IMR-90 (cell line): ENCODE data around the gene IFT81. TPM values are rescaled to one million over a fixed set of nuclear protein-coding genes. Genes with fewer than 3 reads are reported as not detected.

Experiments used
- ATAC-seq: fragments of 200-7000 bp; cut with Tn5 transposase; 2 replicates; pipeline ENCODE4 v1.9.1; 2020; ENCODE audit warnings: low read depth, mild to moderate bottlenecking, moderate library complexity
- BruUV-seq: library from RNA; stranded (reverse); fragments of 400-500 nt; replicated peaks from 2 replicates; lab custom pipeline; 2021; lab: Mats Ljungman, UMichigan
- CTCF ChIA-PET: fragments of 300-600 bp; formaldehyde crosslinking; extraction: SDS; loops from one replicate; lab custom pipeline; 2021; ENCODE audit warnings: antibody characterized with exemption; lab: Yijun Ruan, JAX
- POLR2A ChIA-PET: fragments of 300-600 bp; sonication (Branson Sonifier 250); formaldehyde crosslinking; loops from one replicate; lab custom pipeline; 2022; ENCODE audit warnings: antibody characterized with exemption; ENCODE audit not compliant: unreplicated experiment; lab: Charles Lee
- DNase-seq: peaks from one replicate; pipeline ENCODE4 v3.0.0; 2013
- H2AFZ ChIP-seq: replicated peaks from 2 replicates; pipeline ENCODE3; 2013; ENCODE audit warnings: low read length, mild to moderate bottlenecking; ENCODE audit not compliant: poor library complexity
- H2AK5ac ChIP-seq: 2 replicates; pipeline ENCODE4 v1.6.1; 2013; ENCODE audit warnings: low read depth, low read length, inconsistent platforms
- H2AK9ac ChIP-seq: replicated peaks from 2 replicates; pipeline ENCODE3; 2013; ENCODE audit warnings: mild to moderate bottlenecking, low read depth, low read length, moderate library complexity; ENCODE audit not compliant: poor library complexity
- H2BK120ac ChIP-seq: 2 replicates; pipeline ENCODE4 v1.6.1; 2013; ENCODE audit warnings: low read depth, low read length, inconsistent platforms
- H2BK15ac ChIP-seq: 3 replicates; pipeline ENCODE4 v1.6.1; 2013; ENCODE audit warnings: low read depth, low read length, inconsistent platforms
- H2BK20ac ChIP-seq: 2 replicates; pipeline ENCODE4 v1.6.1; 2013; ENCODE audit warnings: low read depth, mild to moderate bottlenecking, inconsistent platforms, low read length, moderate library complexity
- H2BK5ac ChIP-seq: 2 replicates; pipeline ENCODE4 v1.6.1; 2013; ENCODE audit warnings: mild to moderate bottlenecking, low read depth, low read length, inconsistent platforms; ENCODE audit not compliant: poor library complexity, severe bottlenecking
- H3K14ac ChIP-seq: replicated peaks from 2 replicates; pipeline ENCODE4 v1.6.1; 2013; ENCODE audit warnings: low read depth, low read length, inconsistent platforms
- H3K18ac ChIP-seq: 2 replicates; pipeline ENCODE4 v1.6.1; 2013; ENCODE audit warnings: low read depth, low read length, control low read depth
- H3K23ac ChIP-seq: 2 replicates; pipeline ENCODE4 v1.6.1; 2013; ENCODE audit warnings: low read depth, low read length, inconsistent platforms
- H3K27ac ChIP-seq: 2 replicates; pipeline ENCODE4 v1.5.1; 2013; ENCODE audit warnings: mild to moderate bottlenecking, control low read depth, low read length; ENCODE audit not compliant: insufficient read depth
- H3K27me3 ChIP-seq: 2 replicates; pipeline ENCODE4 v1.6.1; 2013; ENCODE audit warnings: low read length; ENCODE audit not compliant: control insufficient read depth, insufficient read depth
- H3K36me3 ChIP-seq: 2 replicates; pipeline ENCODE4 v1.6.1; 2013; ENCODE audit warnings: low read length, mixed read lengths; ENCODE audit not compliant: control insufficient read depth, insufficient read depth
- H3K4ac ChIP-seq: 2 replicates; pipeline ENCODE4 v1.6.1; 2013; ENCODE audit warnings: low read depth, low read length, inconsistent platforms
- H3K4me1 ChIP-seq: 2 replicates; pipeline ENCODE4 v1.6.1; 2013; ENCODE audit warnings: low read length, mixed read lengths; ENCODE audit not compliant: control insufficient read depth, insufficient read depth
- H3K4me2 ChIP-seq: 2 replicates; pipeline ENCODE4 v1.6.1; 2013; ENCODE audit warnings: low read depth, mild to moderate bottlenecking, control low read depth, low read length, moderate library complexity
- H3K4me3 ChIP-seq: 2 replicates; pipeline ENCODE4 v1.5.1; 2013; ENCODE audit warnings: low read depth, mild to moderate bottlenecking, control low read depth, low read length, moderate library complexity; ENCODE audit not compliant: insufficient read depth
- H3K56ac ChIP-seq: 2 replicates; pipeline ENCODE4 v1.6.1; 2013; ENCODE audit warnings: low read length, inconsistent platforms; ENCODE audit not compliant: insufficient read depth; ENCODE audit errors: extremely low read depth
- H3K79me1 ChIP-seq, 2 experiments: 2 replicates each; pipeline ENCODE4 v1.6.1; 2013; ENCODE audit warnings: low read length in 2 of 2, inconsistent platforms in 1 of 2, low read depth in 1 of 2
- H3K9ac ChIP-seq: 2 replicates; pipeline ENCODE4 v1.6.1; 2013; ENCODE audit warnings: low read depth, low read length, control low read depth
- H3K9me1 ChIP-seq: 2 replicates; pipeline ENCODE4 v1.6.1; 2013; ENCODE audit warnings: low read length, inconsistent platforms; ENCODE audit not compliant: insufficient read depth
- H3K9me3 ChIP-seq: 2 replicates; pipeline ENCODE4 v1.6.1; 2013; ENCODE audit warnings: low read length; ENCODE audit not compliant: control insufficient read depth, insufficient read depth
- H4K20me1 ChIP-seq: 2 replicates; pipeline ENCODE4 v1.6.1; 2013; ENCODE audit warnings: low read length, inconsistent platforms; ENCODE audit not compliant: insufficient read depth
- H4K5ac ChIP-seq: 2 replicates; pipeline ENCODE4 v1.6.1; 2013; ENCODE audit warnings: mild to moderate bottlenecking, low read depth, low read length, control low read depth
- H4K8ac ChIP-seq, 2 experiments: 2 replicates each; pipeline ENCODE4 v1.6.1; 2013; ENCODE audit warnings: low read depth in 2 of 2, low read length in 2 of 2, control low read depth in 1 of 2, inconsistent platforms in 1 of 2
- H4K91ac ChIP-seq: 2 replicates; pipeline ENCODE4 v1.6.1; 2013; ENCODE audit warnings: low read depth, low read length, inconsistent platforms; ENCODE audit not compliant: insufficient read depth
- CEBPB ChIP-seq: IDR thresholded peaks from 2 replicates; pipeline ENCODE4 v1.6.1; 2012; ENCODE audit warnings: low read depth, low read length, improper control_type of control experiment
- ELK1 ChIP-seq: fragments of 150-350 bp; IDR thresholded peaks from 2 replicates; pipeline ENCODE4 v1.6.1; 2016; ENCODE audit warnings: low read depth, mild to moderate bottlenecking, low read length, moderate library complexity, borderline replicate concordance
- MAFK ChIP-seq: IDR thresholded peaks from 2 replicates; pipeline ENCODE4 v1.6.1; 2012; ENCODE audit warnings: low read depth, low read length, improper control_type of control experiment
- RFX5 ChIP-seq: IDR thresholded peaks from 2 replicates; pipeline ENCODE4 v1.8.0; 2012; ENCODE audit warnings: low read depth, mild to moderate bottlenecking, low read length, moderate library complexity
- USF2 ChIP-seq: fragments of 150-350 bp; IDR thresholded peaks from 2 replicates; pipeline ENCODE4 v1.6.1; 2017; ENCODE audit warnings: mild to moderate bottlenecking, antibody characterized with exemption, low read length, low read depth
- WGBS, 2 experiments: methylation state at CpG; one replicate each; pipeline versions ENCODE4 v1.1.5 to v1.1.7; 2013; ENCODE audit warnings: missing lambda C conversion rate in 2 of 2; ENCODE audit not compliant: insufficient read length in 1 of 2; ENCODE audit errors: extremely low coverage in 2 of 2; 5-methylcytosine and 5-hydroxymethylcytosine counted together
- dilution Hi-C: fragments of 300-500 bp; cut with HindIII; formaldehyde crosslinking; loops from one replicate; pipeline ENCODE4 v1.14.3; 2018; ENCODE audit warnings: low sequenced_read_pairs; ENCODE audit not compliant: unreplicated experiment
- in situ Hi-C: fragments of 300-500 bp; cut with MboI; formaldehyde crosslinking; loops from 3 replicates; pipeline ENCODE4 v1.14.3; 2019; ENCODE audit warnings: low sequenced_read_pairs, inconsistent platforms, mixed read lengths
- intact Hi-C: fragments of 100-400 bp; cut with micrococcal nuclease; formaldehyde crosslinking; loops from 2 replicates; pipeline ENCODE4 v1.10.0; 2022
- polyA plus RNA-seq, 3 experiments: library from polyadenylated mRNA; depleted of rRNA; stranded (reverse); fragments of >200 nt; gene quantifications; 2 replicates each; pipeline ENCODE4 v1.2.3, GENCODE V29; 2012; ENCODE audit warnings: low replicate concordance in 1 of 3
- total RNA-seq: library from RNA; depleted of rRNA; stranded (reverse); fragments of >200 nt; gene quantifications from 2 replicates; pipeline ENCODE4 v1.2.3, GENCODE V29; 2012

IFT81 gene
- total and polyA plus RNA-seq, 2 of the 4 experiments (the other 2 are of a cell fraction): 6.1 to 8.1 TPM

GRCh38 chr12:110193196-110193595 lies 69.0 kb downstream of the IFT81 start:
- Histone ChIP-seq H2BK20ac (no peak overlapping the region), H4K8ac (no peak overlapping the region), H4K5ac (no peak overlapping the region), H3K23ac (no peak overlapping the region), H3K9me3 (no peaks in the 10 kb centered on the region), H3K79me1 (no peaks in the 10 kb centered on the region), H2AK9ac (no peak overlapping the region), H3K4me2 (no peak overlapping the region), H3K36me3 (peaks cover 10% of the 10 kb centered on the region), H3K4ac (no peak overlapping the region), H2BK5ac (no peak overlapping the region), H3K27ac (no peak overlapping the region), H3K56ac (no peak overlapping the region), H3K4me3 (no peak overlapping the region), H4K91ac (no peak overlapping the region), H2AFZ (no peak overlapping the region), H2BK15ac (no peak overlapping the region), H4K20me1 (no peaks in the 10 kb centered on the region), H3K14ac (no peak overlapping the region), H3K9me1 (no peaks in the 10 kb centered on the region; the same call in 1 of the 2 replicates), H3K4me1 (no peaks in the 10 kb centered on the region), H3K27me3 (no peaks in the 10 kb centered on the region), H3K18ac (no peak overlapping the region), H3K9ac (no peak overlapping the region), H2BK120ac (no peak overlapping the region), H2AK5ac (no peak overlapping the region)
- in situ Hi-C loops (no loop called here), dilution Hi-C loops (no loop called here), intact Hi-C loops (no loop called here)
- CTCF ChIA-PET: interaction anchor here (0.6 to 0.7 kb wide), 2 partner anchors 31 to 227 kb away, joined by 3 to 4 read pairs; no protein-coding TSS in a partner anchor
- BruUV-seq: no TSS peak
- POLR2A ChIA-PET: no interaction called here
- ATAC-seq (no peak), DNase-seq (no peak)
- no CpG with 5 or more reads among the region's 1 CpG for WGBS, 2 experiments
- TF ChIP-seq CEBPB (no peak), RFX5 (no peak), MAFK (no peak), USF2 (no peak), ELK1 (no peak)
